ENCODE measurements around the gene SOX13.
"Not testable (repeated sequence)": the region's sequence is repeated elsewhere in the genome, so short reads cannot be mapped to it uniquely, and the experiment has no call there.

The SOX13 gene

GRCh38 chr1:204087893-204088528 lies 15.1 kb downstream of the SOX13 start:
- DNase-seq (ENCODE audit: low read depth), result no peak

DNA sequence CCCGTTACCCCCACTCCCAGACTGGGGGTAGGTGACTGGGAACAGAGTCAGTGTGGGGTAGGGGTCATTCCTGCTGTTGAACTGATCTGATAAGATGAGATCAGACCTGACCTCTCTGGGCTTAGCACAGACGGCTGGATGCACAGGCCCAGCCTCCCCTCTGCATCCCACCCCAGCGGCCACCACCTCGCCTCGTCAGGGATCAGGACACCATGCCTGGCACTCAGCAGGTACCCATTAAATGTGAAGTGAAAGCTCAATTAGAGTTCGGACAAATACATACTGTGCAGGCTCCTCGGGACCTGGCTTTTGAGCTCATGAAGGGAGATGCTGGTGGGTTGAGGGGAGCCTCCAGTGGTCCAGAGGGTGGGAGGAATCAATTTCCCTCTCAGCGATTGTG lies 15.7 kb downstream of the SOX13 start:
- no peak for DNase-seq (ENCODE audit: low read depth)

- DNase-seq (ENCODE audit: low read depth), result no peak
Measured at GRCh38 chr1:204089044-204089751, 16.3 kb downstream of the SOX13 start.

GRCh38 chr1:204090132-204090531 lies 17.2 kb downstream of the SOX13 start:
- DNase-seq (ENCODE audit: low read depth), result not testable (repeated sequence)

DNA sequence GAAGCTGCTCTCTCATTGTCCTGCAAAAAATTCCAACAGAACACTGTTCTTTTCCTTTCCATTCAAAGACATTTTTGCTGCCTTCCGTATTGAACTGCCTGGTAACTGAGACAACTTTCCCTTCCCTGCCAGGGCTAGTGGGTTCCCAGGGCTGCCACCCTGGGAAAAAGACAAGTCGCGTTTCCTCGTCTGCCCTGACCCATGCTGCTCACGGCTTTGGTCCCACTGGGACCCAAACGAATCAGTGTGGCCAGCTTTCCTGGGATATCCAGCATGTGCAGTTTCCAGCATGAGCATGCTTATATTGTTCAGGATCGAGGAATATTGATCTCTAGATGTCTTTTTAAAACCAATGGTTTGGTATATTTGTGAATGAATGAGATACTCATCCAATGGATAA lies 18.2 kb downstream of the SOX13 start:
- no peak for DNase-seq (ENCODE audit: low read depth)

GRCh38 chr1:204091787-204092312 lies 18.9 kb downstream of the SOX13 start:
- no peak for DNase-seq (ENCODE audit: low read depth)

GRCh38 chr1:204092632-204093420 lies 19.9 kb downstream of the SOX13 start:
- DNase-seq (ENCODE audit: low read depth), result no peak

DNA sequence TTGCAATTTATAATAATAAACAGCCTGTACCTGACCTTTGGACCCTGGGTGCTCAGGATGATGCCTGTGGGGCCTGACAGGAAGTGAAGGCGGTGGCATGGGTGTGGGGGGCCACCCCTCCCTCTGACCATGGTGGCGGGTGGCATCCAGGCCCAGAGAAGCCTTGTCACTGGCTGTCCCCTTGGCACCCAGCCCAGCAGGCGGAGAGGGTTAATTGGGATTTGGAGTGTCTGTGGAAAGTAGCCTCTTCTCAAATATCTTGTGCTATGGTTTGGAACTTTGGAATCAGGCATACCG lies 20.5 kb downstream of the SOX13 start:
- DNase-seq (ENCODE audit: low read depth), result no peak

- DNase-seq (ENCODE audit: low read depth), result no peak
Measured at GRCh38 chr1:204093781-204094180, 20.9 kb downstream of the SOX13 start.

GRCh38 chr1:204094313-204094729 lies 21.4 kb downstream of the SOX13 start:
- DNase-seq (ENCODE audit: low read depth), result no peak

GRCh38 chr1:204094856-204095634 lies 22.1 kb downstream of the SOX13 start:
- no peak for DNase-seq (ENCODE audit: low read depth)

GRCh38 chr1:204096931-204097330 lies 24.0 kb downstream of the SOX13 start:
- DNase-seq (ENCODE audit: low read depth), result no peak

DNA sequence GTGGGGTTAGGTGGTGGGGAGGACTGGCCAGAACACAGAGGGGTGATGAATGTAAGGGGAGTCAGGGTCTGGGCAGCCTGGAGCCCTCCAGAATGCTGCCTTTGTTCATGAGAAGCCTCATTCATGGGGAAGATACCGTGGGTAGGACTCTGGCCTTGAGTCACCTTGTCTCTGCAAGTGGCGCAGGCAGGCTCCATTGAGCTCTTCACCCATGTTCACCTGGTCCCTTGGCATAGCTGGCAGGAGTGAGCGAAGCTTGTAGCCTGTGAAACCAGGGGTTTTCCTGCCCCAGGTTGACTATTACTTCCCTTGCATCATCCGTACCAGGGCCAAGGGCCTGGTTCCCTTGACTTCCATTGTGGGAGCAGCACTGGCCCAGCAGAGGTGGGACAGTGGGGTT lies 25.8 kb downstream of the SOX13 start:
- DNase-seq (ENCODE audit: low read depth), result no peak

GRCh38 chr1:204099754-204100153 lies 26.8 kb downstream of the SOX13 start:
- DNase-seq (ENCODE audit: low read depth), result not testable (repeated sequence)

DNA sequence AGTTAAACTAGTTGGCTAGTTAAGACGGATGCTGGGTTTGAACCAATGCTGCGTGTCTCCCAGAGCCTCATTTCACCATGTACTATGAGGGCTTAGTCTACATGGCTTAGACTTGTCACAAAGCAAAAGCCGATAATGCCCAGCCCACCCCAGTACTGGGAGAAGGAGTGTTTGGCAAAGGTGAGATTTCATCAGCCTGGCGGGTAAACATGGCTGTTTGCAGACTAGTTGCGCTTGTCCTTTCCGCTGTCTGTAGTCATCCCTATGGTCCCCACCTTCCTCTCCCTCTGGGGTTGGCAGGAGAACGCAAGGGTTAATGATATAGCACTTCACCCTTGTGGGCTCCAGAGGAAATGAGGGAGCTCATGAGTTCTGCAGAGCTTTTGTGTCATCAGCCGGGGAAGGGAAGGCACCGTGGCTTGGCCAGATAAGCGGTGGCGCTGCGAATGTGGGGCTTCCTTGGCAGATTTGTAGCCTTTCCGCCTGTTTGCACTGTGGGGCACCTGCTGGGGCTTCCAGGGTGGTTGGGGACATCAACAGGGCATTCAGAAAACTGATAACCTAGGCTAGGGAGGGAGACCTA lies 29.2 kb downstream of the SOX13 start:
- no peak for DNase-seq (ENCODE audit: low read depth)

- DNase-seq (ENCODE audit: low read depth), result no peak
Measured at GRCh38 chr1:204102739-204103430, 30.0 kb downstream of the SOX13 start.

DNA sequence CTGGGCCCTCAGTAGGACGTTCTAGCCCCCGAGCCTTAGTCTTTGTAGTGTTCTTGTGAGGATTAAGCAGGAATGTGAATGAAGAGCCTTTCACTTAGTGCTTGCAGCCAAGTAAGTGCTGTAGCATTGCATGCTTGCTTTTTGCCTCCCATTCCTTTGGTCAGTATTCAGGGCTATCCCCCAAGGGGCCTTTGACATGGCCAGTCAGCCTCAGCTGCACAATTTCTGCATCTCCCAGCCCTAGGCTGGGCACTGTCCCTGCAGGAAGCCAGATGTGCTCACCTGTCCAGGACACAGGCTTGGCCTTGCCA lies 30.5 kb downstream of the SOX13 start:
- DNase-seq (ENCODE audit: low read depth), result no peak

- no peak for DNase-seq (ENCODE audit: low read depth)
Measured at GRCh38 chr1:204104331-204105130, 31.6 kb downstream of the SOX13 start.

DNA sequence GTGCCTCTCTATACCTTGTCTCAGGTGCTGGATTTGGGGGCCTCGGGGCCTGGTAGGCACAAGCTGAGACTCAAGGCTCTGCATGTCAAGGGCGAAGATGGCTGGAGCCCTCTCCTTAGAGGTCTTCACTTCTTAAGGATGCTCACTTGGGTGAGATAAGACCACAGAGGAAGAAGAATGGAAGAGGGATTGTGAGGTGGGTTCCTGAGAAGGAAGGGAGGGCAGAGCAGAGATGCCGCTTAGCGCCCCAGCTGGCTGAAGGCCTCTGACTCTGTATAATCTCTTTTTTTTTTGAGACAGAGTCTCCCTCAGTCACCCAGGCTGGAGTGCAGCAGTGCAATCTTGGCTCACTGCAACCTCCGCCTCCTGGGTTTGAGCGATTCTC lies 32.2 kb downstream of the SOX13 start:
- no peak for DNase-seq (ENCODE audit: low read depth)

DNA sequence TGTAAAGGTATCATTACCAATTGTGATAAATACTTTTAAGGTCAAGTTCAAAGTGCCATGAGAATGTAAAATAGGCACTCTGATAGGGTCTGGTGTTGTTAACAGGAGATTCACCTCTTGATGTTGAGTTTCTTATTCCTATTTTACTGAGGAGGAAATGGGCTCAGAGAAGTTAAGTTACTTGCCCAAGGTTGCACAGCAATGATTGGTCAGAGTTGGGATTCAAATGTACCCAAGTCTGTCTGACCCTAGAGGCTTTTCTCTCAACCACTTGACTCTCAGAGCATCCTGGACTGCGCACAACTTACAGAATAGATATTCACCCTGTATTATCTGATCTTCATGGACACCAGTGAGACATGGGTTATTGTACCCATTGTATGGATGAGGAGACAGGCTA lies 33.9 kb downstream of the SOX13 start:
- DNase-seq (ENCODE audit: low read depth), result no peak

DNA sequence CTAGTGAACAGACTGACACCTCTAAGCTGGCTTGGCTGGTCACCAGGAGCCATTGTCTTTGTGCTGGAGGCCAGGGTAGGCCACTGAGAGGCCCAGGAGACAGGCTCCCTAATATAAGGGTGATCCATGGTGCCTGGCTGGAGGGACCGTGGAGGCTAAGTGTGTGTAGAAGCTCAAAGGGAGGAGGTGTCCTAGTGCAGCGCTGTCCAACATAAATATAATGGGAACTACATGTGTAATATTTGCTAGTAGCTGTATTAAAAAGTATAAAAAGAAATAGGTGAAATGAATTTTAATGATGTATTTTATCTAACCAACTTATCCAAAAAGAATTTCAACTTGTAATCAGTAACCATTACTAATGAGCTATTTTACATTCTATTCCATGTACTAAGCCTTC lies 35.0 kb downstream of the SOX13 start:
- DNase-seq (ENCODE audit: low read depth), result no peak

Data from activated T-cell treated with anti-CD3 and anti-CD28 coated beads for 1 hour (primary cell).